ENCODE measurements around the gene SRCAP.
"Not testable (repeated sequence)": the region's sequence is repeated elsewhere in the genome, so short reads cannot be mapped to it uniquely, and the experiment has no call there.

SRCAP gene

GRCh38 chr16:30663820-30664219, 35.2 kb upstream of the SRCAP start:
- DNase-seq (ENCODE audit: low read depth in 2 of 2), result no peak

GRCh38 chr16:30664616-30665109, 34.3 kb upstream of the SRCAP start:
- DNase-seq (ENCODE audit: low read depth in 2 of 2), result no peak

- DNase-seq (ENCODE audit: low read depth in 2 of 2), result no peak
Observed at GRCh38 chr16:30665155-30665829, 33.7 kb upstream of the SRCAP start.

GRCh38 chr16:30665830-30666190, 33.2 kb upstream of the SRCAP start:
- no peak for DNase-seq (ENCODE audit: low read depth in 2 of 2)

GRCh38 chr16:30666681-30667080, 32.3 kb upstream of the SRCAP start:
- DNase-seq (ENCODE audit: low read depth in 2 of 2), result no peak

- DNase-seq (ENCODE audit: low read depth in 2 of 2), result no peak
Observed at GRCh38 chr16:30667361-30667905, 31.5 kb upstream of the SRCAP start.

GRCh38 chr16:30668393-30668792, 30.6 kb upstream of the SRCAP start:
- DNase-seq (ENCODE audit: low read depth in 2 of 2), result no peak

GRCh38 chr16:30669026-30669902, 29.7 kb upstream of the SRCAP start:
- DNase-seq (ENCODE audit: low read depth in 2 of 2), result no peak

GRCh38 chr16:30669903-30670824, 28.8 kb upstream of the SRCAP start:
- no peak for DNase-seq (ENCODE audit: low read depth in 2 of 2)

GRCh38 chr16:30675143-30675542, 23.8 kb upstream of the SRCAP start:
- no peak for DNase-seq (ENCODE audit: low read depth in 2 of 2)

GRCh38 chr16:30677931-30678585, 20.9 kb upstream of the SRCAP start:
- no peak for DNase-seq (ENCODE audit: low read depth in 2 of 2)

GRCh38 chr16:30678586-30678970, 20.4 kb upstream of the SRCAP start:
- DNase-seq (ENCODE audit: low read depth in 2 of 2), result no peak

- DNase-seq (ENCODE audit: low read depth in 2 of 2), result no peak
Observed at GRCh38 chr16:30680326-30680725, 18.6 kb upstream of the SRCAP start.

GRCh38 chr16:30688701-30689100, 10.3 kb upstream of the SRCAP start:
- DNase-seq (ENCODE audit: low read depth in 2 of 2), result no peak

- no peak for DNase-seq (ENCODE audit: low read depth in 2 of 2)
Observed at GRCh38 chr16:30691907-30692306, 7.1 kb upstream of the SRCAP start.

GRCh38 chr16:30692396-30693064, 6.4 kb upstream of the SRCAP start:
- no peak for DNase-seq (ENCODE audit: low read depth in 2 of 2)

GRCh38 chr16:30694926-30695693, 3.9 kb upstream of the SRCAP start:
- no peak for DNase-seq (ENCODE audit: low read depth in 2 of 2)

- not testable (repeated sequence) for DNase-seq (ENCODE audit: low read depth in 2 of 2)
Observed at GRCh38 chr16:30696646-30697045, 2.3 kb upstream of the SRCAP start.

GRCh38 chr16:30697264-30698138, 1.5 kb upstream of the SRCAP start:
- DNase-seq (ENCODE audit: low read depth in 2 of 2), result no peak
